GM12892 (cell line): Measurements from ENCODE around the gene CCT2.

Experiments
- POLR2A ChIP-seq: IDR thresholded peaks from 2 replicates; pipeline ENCODE4 v1.6.1; 2011; ENCODE audit warnings: low read depth, low read length, control low read depth
- TAF1 ChIP-seq: IDR thresholded peaks from 2 replicates; pipeline ENCODE4 v1.6.1; 2011; ENCODE audit warnings: low read depth, mild to moderate bottlenecking, control low read depth, low read length, borderline replicate concordance

DNA sequence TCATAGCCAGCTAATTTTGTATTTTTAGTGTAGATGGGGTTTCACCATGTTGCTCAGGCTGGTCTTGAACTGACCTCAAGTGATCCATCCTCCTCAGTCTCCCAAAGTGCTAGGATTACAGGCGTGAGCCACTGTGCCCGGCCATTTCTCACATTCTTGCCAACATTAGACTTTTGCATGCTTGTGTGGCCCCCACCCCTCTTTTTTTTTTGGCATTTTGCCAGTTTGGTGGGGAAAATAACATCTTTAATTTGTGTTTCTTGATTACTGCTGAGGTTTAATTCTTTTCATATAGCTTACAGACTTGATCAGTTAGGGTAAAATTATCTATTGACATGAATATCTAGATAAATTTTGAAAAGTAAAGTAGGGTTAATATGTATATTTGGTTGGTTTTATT is 3.8 kb downstream of the CCT2 start:
- TF ChIP-seq POLR2A (no peak), TAF1 (no peak)
